GM12878 (cell line): Measurements from ENCODE around the gene RPL19.

Experiments used
- BMI1 ChIP-seq: fragments of 450-650 bp; IDR thresholded peaks from 2 replicates; pipeline ENCODE4 v1.6.1; 2016; ENCODE audit warnings: mild to moderate bottlenecking, moderate library complexity, borderline replicate concordance
- CTCF ChIP-seq, 3 experiments: IDR thresholded peaks in 2 of 3; conservative IDR thresholded peaks in 1 of 3; 2 replicates each; pipeline ENCODE4 v1.5.1; 2011; ENCODE audit warnings: low read depth in 3 of 3, low read length in 3 of 3, mild to moderate bottlenecking in 3 of 3, control low read depth in 2 of 3, moderate library complexity in 2 of 3, inconsistent platforms in 1 of 3, mixed read lengths in 1 of 3; ENCODE audit not compliant: control insufficient read depth in 2 of 3, insufficient read depth in 1 of 3; ENCODE audit errors: extremely low read depth in 1 of 3
- EGR1 ChIP-seq, 2 experiments: IDR thresholded peaks; 1 replicate in 1 of 2; 2 replicates in 1 of 2; pipeline ENCODE4 v1.6.1; 2011 to 2012; ENCODE audit warnings: low read depth in 2 of 2, low read length in 2 of 2, borderline replicate concordance in 1 of 2, mild to moderate bottlenecking in 1 of 2, moderate library complexity in 1 of 2
- EZH2 ChIP-seq: IDR thresholded peaks from 2 replicates; pipeline ENCODE4 v1.6.1; 2012; ENCODE audit warnings: low read depth, mild to moderate bottlenecking, control low read depth, inconsistent platforms, low read length, borderline replicate concordance; ENCODE audit not compliant: control insufficient read depth
- NFYA ChIP-seq: IDR thresholded peaks from 2 replicates; pipeline ENCODE4 v1.6.1; 2011; ENCODE audit warnings: low read depth, mild to moderate bottlenecking, low read length, improper control_type of control experiment, borderline replicate concordance
- RAD51 ChIP-seq: fragments of 450-650 bp; IDR thresholded peaks from 2 replicates; pipeline ENCODE4 v1.6.1; 2016; ENCODE audit warnings: moderate library complexity, mild to moderate bottlenecking, inconsistent platforms

GRCh38 chr17:39244600-39245570 lies 44.8 kb downstream of the RPL19 start:
- no peak for TF ChIP-seq EGR1 (IDR thresholded peaks at IDR 0.05; ENCODE audit: borderline replicate concordance in 1 of 2, low read depth in 2 of 2, low read length in 2 of 2)
- TF ChIP-seq RAD51: no peak
- peak; percentile 90 to 97 (median 94); a peak in 5 of 6 replicates for TF ChIP-seq CTCF (IDR thresholded peaks at IDR 0.05 in 2 of 3, conservative IDR thresholded peaks at IDR 0.05 in 1 of 3; ENCODE audit: control insufficient read depth in 2 of 3, extremely low read depth in 1 of 3, insufficient read depth in 1 of 3, low read depth in 3 of 3, low read length in 3 of 3)
- no peak for TF ChIP-seq BMI1
- no peak for TF ChIP-seq EZH2
- TF ChIP-seq NFYA: no peak
